ENCODE measurements around the gene GALNT12.
A peak's percentile ranks its signal among the peaks of the same experiment; 100 is the strongest.

The GALNT12 gene, protein sequence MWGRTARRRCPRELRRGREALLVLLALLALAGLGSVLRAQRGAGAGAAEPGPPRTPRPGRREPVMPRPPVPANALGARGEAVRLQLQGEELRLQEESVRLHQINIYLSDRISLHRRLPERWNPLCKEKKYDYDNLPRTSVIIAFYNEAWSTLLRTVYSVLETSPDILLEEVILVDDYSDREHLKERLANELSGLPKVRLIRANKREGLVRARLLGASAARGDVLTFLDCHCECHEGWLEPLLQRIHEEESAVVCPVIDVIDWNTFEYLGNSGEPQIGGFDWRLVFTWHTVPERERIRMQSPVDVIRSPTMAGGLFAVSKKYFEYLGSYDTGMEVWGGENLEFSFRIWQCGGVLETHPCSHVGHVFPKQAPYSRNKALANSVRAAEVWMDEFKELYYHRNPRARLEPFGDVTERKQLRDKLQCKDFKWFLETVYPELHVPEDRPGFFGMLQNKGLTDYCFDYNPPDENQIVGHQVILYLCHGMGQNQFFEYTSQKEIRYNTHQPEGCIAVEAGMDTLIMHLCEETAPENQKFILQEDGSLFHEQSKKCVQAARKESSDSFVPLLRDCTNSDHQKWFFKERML

DNA sequence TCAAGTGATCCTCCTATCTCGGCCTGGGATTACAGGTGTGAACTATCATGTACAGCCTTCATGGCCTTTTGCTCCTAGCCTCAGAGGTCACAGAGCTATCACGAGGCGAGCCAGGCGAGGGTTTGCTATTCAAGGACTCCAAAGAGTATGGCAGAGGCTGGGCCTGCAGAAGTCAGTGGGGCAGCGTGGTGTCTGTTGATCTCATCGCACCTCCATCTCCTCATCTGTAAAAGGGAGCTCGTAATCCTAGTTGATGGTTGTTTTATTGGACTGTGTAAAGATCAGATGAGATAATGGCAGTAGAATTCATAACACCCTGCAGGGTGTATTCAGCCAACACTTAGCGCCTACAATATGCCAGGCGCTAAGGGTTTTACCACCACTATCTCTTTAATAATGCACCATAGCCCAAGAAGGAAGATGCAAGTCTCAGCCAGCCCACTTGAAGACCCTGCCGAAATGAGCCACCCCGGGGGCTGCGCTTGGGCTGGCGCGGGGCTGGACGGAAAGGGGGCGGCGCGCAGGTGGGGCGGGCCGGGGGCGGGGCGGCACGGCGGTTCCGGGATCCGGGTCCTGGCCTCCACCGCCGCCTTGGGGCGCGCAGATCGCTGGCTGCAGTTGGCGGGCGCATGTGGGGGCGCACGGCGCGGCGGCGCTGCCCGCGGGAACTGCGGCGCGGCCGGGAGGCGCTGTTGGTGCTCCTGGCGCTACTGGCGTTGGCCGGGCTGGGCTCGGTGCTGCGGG, at the start of gene GALNT12:
Gene GALNT12, plus strand, starts transcription at position 601 of the 744 bp plus-strand sequence. Its CDS starts 29 bp downstream, at position 630.
- DNase-seq = peak; percentile 73

DNA sequence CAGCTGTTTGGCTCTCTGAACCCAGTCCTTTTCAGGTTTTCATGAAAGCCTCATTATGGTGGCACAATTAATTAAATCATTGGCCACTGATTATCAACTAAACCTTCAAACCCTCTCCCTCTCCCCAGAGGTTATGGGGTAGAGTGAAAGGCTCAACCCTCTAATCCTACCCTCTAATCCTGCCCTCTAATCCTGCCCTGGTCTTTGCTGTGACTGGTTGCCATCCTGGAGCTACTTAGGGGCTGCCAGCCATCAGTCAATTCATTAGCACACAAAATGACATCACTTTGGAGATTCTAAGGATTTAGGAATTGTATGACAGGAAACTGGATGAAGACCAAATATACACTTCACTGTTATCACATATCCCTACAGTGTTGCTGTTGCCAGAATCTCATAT, 47.2 kb upstream of the GALNT12 start:
- DNase-seq = no peak

DNA sequence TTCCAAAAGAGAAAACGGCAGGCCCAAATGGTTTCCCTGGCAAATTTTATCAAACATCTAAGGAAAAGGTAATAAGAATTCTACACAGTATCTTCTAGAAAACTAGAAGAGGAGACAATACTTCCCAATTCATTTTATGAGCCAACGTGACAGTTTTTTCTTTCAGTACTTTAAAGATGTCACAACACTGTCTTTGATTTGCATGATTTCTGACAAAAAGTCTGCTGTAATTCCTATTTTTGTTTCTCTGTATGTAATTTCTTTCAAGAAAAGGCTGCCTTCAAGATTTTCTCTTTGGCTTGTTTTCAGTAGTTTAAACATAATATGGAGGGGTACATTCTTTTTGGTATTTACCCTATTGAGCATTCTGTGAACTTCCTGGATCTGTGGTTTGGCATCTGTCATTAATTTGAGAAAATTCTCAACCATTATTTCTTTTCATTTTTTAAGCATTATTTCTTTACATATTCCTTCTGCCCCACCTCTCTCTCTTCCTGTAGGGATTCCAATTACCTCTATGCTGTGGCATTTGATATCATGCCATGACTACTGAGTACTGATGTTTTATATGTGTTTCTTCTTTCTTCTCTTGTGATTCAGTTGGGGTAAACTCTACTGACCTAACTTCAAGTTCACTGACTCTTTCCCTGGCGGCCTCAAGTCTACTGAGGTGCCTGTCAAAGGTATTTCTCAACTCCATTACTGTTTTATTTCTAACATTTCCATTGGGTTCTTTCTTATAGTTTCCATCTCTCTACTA, 43.3 kb upstream of the GALNT12 start:
- no peak for DNase-seq

DNA sequence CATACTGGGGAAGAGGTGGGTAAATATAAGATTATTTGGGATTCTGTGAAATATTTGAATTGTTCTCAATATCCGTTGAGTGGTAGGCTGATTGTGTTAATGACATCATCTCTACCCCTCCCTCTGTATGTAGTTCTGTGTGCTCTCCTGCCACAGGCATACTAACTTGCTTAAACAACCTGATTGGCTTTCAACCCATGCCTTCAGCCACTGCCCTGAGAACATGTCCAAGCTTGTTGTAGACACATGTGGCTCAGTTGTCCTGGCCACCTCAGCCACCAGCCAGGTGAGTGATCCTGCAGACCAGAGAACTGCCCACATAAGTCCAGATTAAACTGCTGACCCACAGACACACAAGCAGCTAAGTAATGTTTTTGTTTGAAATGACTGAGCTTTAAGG, 42.2 kb upstream of the GALNT12 start:
- no peak for DNase-seq

DNA sequence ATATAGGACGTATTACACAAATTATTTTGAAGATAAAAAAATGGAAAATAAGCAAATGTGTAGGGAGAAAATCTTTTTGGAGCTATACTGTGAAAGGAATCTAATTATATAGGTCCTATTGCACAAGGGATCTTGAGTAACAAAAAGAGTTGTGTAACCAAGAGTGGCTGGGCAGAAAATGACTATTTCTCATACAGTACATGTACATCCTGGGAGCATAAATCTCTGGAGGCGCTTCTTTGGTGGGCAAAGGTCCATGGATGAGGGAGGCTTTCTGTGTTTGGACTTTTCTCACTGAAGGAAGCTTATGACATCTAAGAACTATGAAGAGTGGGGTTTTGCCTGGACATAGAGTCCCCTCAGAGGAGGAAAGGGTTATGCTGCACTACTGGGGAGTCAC, 40.9 kb upstream of the GALNT12 start:
- no peak for DNase-seq

DNA sequence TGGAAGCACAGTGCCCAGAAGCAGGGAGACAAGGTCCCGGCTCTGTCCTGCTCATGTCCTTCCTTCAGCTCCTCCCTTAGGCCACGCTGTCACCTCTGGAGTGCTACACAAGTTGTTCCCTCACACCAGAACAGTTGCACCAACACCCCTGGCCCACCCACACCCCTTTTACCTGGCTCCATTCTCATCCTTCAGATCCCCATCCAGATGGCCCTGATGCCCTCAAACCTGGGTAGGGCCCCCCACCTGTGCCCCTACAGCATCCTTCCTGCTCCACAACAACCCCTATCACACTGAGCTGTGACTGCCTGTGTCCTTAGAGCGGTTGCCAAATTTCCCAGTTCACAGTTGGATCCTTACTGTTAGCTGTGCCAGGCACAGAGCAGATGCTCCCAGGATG, 40.3 kb upstream of the GALNT12 start:
- DNase-seq = no peak

DNA sequence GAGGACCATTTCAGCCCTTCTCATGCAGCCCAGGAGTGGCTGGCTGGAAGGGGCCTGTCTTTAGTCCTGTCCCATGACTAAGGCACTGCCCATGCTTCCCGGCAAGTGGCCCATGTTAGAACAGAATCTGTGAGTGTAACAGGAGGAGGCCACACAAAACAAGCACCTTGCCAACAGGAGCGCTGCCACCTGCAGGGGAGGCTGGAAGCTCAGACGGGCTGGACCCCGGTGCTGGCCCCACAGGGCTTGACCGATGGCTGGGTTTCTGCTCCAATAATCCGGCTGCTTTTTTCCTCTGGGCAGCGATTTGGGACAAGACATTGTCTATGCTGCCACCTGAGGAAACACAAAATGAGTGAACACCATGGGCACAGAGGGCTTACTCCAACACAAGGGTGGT, 39.6 kb upstream of the GALNT12 start:
- no peak for DNase-seq

DNA sequence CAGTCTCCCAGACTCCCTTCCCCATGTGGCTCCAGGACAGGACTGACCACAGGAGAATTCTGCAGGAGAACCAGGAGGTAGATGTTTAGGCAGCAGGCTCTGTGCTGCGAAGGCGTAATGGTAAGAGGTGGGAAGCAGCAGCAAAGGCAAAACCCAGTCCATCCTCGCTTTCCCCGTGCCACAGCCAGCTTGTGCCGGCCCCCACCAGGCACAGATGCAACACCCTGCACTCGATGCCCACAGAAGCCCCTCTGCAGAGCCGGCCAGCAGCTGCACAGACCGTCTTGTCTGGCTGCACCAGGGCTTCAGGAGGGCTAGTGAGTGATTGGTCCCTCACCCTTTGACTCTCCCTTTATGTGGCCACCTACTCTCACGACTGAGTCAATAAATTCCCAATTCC, 39.1 kb upstream of the GALNT12 start:
- no peak for DNase-seq

DNA sequence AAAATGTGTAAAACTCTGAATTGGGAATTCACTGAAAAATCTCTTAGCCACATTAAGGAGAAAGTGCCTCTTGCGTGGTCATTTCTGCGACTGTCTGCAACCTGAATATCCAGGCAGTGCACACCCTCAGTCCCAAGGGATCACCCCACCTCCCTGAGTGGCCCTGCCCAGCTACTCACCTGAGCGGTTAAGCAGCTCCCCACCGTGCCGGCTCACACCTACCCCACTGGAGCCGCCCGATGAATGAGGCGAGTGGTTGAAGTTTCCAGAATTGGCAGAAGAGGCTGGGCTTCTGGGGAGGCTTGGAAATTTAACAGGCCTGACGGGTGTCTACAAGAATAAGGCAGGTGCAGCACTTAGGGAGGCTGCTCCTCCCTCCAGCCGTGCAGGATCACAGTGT, 36.8 kb upstream of the GALNT12 start:
- DNase-seq = no peak

DNA sequence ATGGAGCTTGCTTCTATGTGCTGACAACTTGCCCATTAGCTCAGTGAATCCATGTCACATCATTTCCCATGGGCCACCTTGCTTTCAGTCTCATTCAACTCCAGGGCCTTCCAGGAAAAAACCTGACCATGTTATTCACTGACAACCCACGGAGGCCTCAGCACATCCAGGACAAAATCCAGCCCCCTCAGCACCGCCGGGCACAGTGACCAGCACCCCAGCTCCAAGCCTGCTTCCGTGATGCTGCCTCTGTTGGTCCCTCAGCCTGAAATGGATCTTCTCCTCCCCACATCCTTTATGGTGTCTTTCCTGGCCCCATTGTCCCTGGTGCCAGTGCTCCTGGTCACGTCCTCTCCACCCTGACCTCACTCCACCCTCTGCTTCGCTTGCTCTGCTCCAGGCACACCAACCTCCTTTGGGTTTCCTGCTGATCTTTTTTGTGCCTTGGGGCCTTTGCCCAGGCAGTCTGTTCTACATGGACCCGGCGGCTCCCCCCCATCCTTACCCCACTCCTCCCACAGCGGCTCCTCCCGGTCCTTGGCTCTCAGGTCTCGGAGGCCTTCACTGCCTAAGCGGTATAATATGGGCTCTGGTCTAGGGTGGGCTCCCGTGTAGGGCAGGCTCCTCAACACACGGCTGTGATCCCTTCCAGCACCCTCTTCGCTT, 36.1 kb upstream of the GALNT12 start:
- no peak for DNase-seq

DNA sequence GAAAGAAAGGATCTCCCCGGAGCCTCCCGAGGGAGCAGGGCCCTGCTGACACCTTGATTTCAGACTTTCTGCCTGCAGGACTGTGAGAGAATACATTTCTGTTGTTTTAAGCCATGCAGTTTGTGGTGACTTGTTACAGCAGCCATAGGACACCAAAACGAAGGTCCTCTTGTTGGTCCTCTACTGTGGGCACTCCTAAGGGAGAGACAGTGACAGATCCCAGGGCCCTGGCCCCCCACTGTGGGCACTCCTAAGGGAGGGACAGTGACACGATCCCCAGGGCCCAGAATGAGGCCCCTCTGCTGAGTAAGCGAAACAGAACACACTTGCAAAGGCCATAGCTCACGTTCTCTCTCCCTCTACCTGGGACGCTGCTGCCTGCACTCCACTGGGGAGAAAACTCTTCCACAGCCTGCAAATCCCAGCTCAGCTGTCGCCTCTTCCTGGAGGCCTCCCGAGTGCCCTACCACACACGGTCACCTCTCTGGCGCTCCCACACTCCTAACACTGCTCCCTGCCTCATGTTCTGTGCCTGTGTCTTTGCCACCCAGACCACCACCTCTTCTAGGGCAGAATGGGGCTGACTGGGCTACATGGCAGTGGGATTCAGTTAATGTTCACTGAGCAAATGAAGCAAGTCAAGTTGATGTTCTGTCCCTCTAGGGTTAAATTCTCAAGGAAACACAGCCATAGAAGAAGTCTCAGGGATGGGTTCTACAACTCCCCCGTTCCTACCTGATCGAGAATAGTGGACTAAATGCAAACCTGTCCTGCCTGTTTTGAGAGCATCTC, 34.9 kb upstream of the GALNT12 start:
- no peak for DNase-seq

DNA sequence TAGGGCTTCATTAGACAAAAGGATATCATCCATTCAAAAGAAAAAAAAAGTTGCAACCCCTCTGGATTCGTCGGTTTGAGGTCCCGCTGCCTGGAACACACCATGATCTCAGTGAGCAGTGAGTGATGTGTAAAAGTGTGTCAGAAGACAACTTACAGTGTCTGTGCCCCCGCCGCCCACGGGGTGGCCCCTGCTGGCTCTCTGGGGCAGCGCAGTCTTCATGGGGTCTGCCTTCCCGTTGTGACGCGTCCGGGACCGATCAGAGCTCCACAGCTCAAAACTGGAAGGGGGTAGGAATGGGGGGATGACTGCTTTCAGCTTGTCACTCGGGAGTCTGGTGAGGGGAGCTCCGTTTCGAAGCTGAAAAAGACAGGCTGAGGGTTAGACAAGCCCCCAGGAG, 33.7 kb upstream of the GALNT12 start:
- DNase-seq = no peak

DNA sequence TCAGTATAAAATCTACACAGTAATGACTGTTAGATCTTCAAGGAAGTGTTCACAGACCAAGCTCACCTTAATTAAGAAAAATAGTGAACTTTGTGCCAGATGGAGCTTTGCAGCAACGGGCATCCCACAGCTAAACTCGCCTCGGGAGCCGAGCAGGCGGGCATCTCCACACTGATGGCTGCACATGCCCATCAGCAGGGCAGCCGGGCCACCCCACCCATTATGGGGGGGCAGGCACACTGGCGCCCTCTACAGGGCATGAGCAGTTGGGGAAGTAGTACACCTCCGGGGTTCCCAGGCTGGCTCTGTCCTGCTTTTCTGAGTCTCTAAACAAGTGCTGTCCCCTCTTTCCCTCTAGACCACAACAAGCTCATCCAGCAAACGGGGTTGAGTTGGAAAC, 32.7 kb upstream of the GALNT12 start:
- peak; percentile 48 for DNase-seq

DNA sequence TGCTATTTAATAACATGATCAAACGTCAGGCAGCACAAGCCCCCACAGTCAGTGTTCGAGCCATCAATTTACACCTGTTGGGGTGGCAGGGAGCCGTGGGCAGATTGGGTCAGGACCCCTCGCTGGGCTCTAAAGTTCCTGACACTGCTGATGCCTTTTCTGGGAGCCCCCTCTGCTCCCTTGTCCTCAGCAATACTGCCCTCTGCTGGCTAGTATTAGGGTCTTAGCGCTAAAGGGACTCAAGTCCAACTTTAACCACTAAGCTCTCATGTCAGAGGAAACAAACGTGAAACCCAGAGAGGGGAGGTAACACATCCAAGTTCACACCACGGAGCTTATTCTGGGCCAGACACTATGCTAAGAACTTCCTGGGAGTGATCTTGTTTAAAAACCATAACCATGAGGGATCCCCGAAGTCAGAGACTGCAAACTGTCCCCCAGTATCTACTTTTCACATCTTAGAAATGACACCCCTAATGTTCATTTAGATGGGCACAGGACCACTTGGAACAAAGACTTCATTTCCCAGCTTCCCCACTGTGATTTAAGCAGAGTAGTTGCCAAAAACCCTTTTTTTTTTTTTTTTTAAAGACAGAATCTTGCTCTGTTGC, 31.5 kb upstream of the GALNT12 start:
- peak; percentile 49 for DNase-seq

DNA sequence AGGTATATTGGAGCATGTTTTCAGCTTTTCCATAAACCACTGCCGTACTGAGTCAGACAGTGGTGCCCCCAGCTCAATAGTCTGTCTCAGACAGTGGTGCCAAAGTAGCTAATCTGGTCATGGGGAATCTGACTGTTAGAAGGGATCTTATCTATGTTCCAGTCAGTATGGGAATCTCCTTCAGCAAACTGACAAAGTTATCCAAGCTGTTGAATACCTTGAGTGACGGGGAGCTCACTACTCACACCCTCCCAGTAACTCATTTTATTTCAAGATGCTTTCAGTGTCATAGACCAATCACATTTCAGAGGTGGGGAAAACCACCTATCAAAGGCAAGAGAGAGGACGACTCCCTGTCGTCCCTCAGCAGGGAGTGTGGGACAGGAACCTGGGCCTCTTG, 29.9 kb upstream of the GALNT12 start:
- DNase-seq = no peak

DNA sequence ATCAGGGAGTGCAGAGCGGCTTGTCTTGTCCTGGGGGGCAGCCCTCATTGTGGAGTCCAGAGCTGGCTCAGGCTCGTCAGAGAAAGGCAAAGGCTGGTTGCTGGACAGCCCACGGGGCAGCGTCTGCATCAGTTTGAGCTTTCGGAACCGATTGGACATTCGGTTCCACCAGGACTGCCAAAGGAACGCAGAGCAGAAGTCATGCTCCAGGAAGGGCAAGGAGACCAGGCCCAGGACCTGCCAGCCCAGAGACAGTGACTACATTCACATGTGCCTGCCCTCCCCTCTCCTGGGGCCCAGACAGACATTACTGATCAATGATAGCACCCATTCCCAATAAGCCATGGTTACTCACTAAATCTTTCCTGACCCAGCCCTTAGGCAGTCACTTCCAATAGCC, 29.2 kb upstream of the GALNT12 start:
- no peak for DNase-seq

DNA sequence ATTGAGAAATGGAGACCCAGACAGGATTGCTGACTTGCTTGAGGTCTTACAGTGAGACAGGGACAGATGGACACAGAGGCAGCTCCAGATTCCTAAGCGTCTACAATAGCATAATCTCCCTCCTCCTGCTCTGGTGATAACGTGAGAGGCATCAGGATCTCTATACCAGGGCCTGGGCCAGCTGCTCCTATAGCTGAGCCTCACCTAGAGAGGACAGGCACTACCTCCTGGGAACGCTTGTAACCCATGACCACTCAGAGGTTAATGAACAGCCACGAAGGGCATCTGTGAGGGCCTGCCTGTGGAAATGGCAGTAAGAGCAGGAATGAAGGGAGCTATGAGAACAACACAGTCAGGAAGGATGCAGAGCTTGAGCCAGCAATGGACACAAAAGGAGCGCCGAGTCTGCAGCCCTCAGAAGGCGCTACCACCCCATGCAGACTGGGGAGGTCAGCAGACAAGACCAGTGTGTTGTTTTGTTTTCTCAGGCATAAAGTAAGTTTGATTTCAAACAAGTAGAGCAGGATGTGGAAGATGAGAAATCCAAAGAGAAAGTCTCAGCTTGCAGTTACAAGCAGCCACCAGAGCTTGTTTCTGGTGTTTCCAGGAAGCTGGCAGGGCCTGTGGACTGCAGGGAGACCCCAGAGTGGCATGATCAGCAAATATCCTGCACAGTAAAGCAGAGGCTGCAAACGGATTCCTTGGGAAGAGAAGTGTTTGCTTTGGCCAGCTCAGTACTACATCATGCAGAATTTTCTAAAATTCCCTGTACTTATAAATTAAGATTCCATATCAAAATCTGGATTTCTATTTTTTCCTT, 28.5 kb upstream of the GALNT12 start:
- DNase-seq = no peak

DNA sequence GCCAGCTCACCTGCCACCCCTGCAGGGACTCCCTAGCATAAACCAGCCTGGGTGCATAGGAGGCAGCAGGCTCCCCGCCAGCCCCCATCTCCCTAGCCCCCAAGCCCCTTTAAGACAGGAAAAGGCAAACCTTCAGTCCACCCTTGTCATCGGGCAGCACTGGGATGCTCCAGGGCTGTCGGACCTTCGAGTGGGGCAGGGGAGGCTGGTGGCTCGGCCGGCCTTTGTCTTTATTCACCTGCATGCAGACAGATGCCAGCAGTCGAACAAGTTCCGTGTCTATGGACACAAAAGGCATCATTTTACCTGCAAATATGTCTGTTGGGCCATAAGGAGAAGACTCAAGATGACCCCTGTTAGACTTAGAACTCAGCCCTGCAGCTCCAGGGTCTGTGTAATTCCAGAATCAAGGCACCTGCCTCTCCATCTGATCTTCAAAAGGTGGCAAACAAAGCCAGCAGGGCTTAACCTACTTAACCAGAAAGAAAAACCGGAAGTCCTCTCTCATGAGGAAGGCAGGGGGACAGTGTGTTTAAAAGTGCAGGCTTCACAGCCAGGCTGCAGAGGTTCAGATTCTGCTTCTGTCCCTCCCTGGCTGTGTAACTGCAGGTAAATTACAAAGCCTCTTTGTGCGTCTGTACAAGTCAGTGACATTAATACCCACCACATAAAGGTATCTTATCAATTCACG, 27.3 kb upstream of the GALNT12 start:
- DNase-seq = no peak

DNA sequence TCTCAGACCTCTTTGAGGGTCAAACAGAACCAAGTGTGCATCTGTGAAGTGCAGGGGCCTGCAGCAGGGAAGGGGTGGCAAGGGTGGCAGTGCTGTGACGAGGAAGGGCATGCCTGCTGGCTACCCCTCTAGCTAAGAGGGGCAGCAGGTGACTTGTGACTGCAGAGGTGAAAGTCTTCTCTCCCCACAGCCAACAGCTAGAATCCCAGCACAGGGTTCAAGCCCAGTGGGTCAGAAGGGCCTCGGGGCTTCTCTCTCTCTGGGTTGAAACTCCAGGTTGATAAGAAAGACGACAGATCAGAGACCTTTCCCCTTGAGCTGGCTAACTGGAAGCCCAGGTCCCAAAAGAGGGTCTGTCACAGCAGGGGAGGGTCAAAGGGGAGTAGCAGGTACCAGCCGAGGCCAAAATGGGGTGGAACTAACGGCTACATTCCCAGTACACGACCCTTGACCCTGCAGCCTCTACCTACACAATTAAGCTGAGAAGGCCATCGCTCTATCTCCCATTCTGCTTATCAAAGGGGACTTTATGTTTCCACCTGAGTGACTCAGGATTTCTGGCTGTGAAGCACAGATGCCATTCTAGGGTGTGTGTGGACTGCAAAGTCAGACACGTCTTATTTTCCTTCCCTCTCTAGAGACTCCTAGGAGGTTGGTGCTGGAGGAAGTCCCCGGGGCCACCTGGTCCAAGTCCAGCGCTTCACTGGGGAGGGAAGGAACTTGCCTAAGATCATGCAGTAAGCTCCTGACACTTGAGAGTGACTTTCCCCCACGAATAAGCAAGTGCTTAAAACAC, 25.7 kb upstream of the GALNT12 start:
- DNase-seq = no peak

Data from stimulated activated CD4-positive, alpha-beta T cell treated with anti-CD3 and anti-CD28 coated beads, Interleukin-15, amount 100 ng/mL, for 24 hours (primary cell).